Testis (tissue), 2 donors: ENCODE results near the gene UBL4A.

Experiments used
- CTCF ChIP-seq, 3 experiments: fragments of 450-650 bp in 2 of 3; fragments of 200-600 bp in 1 of 3; sonication (generic) in 1 of 3; IDR thresholded peaks; one replicate each; pipeline ENCODE4 v1.5.1; 2016 to 2019; ENCODE audit warnings: antibody characterized with exemption in 3 of 3, mild to moderate bottlenecking in 2 of 3, moderate library complexity in 1 of 3
- POLR2A ChIP-seq: fragments of 450-650 bp; IDR thresholded peaks from one replicate; pipeline ENCODE4 v1.6.1; 2017; ENCODE audit warnings: antibody characterized with exemption, mild to moderate bottlenecking, moderate library complexity

GRCh38 chrX:154439841-154440240, 46.6 kb downstream of the UBL4A start:
- TF ChIP-seq CTCF (IDR thresholded peaks at IDR 0.05) (no peak), POLR2A (no peak)
